Smooth muscle cell (in vitro differentiated cells): ENCODE results near the gene PSMD9. TPM values are rescaled to one million over a fixed set of nuclear protein-coding genes. Genes with fewer than 3 reads are reported as not detected.
A peak's percentile ranks its signal among the peaks of the same experiment; 100 is the strongest.

Experiments
- DNase-seq: peaks from one replicate; lab custom pipeline; 2025; ENCODE audit not compliant: unreplicated experiment; lab: John Stamatoyannopoulos, UW
- H2AFZ ChIP-seq: fragments of 200-600 bp; sonication (generic); 2 replicates; pipeline ENCODE4 v1.6.0; 2016; ENCODE audit warnings: antibody characterized with exemption, low read depth, mild to moderate bottlenecking
- H3F3A ChIP-seq: fragments of 200-600 bp; sonication (generic); 2 replicates; pipeline ENCODE4 v1.6.0; 2017; ENCODE audit warnings: antibody characterized with exemption, low read depth
- H3K27ac ChIP-seq: fragments of 200-600 bp; sonication (generic); 2 replicates; pipeline ENCODE4 v1.5.1; 2016; ENCODE audit warnings: low read depth, mild to moderate bottlenecking
- H3K27me3 ChIP-seq: fragments of 200-600 bp; sonication (generic); 2 replicates; pipeline ENCODE4 v1.6.1; 2016; ENCODE audit warnings: low read depth, mild to moderate bottlenecking
- H3K36me3 ChIP-seq: fragments of 200-600 bp; sonication (generic); 2 replicates; pipeline ENCODE4 v1.5.1; 2016; ENCODE audit warnings: low read depth
- H3K4me1 ChIP-seq: fragments of 200-600 bp; sonication (generic); 2 replicates; pipeline ENCODE4 v1.5.1; 2016; ENCODE audit warnings: low read depth
- H3K4me2 ChIP-seq: fragments of 200-600 bp; sonication (generic); 2 replicates; pipeline ENCODE4 v1.6.0; 2016; ENCODE audit warnings: mild to moderate bottlenecking
- H3K4me3 ChIP-seq: fragments of 200-600 bp; sonication (generic); 2 replicates; pipeline ENCODE4 v1.5.1; 2016; ENCODE audit warnings: mild to moderate bottlenecking
- H3K79me2 ChIP-seq: fragments of 200-600 bp; sonication (generic); 2 replicates; pipeline ENCODE4 v1.6.0; 2016; ENCODE audit warnings: low read depth, mild to moderate bottlenecking
- H3K9ac ChIP-seq: fragments of 200-600 bp; sonication (generic); 2 replicates; pipeline ENCODE4 v1.6.0; 2016; ENCODE audit warnings: low read depth
- H3K9me3 ChIP-seq: fragments of 200-600 bp; sonication (generic); replicated peaks from 2 replicates; pipeline ENCODE4 v1.5.1; 2016; ENCODE audit warnings: low read depth
- H4K20me1 ChIP-seq: fragments of 200-600 bp; sonication (generic); 2 replicates; pipeline ENCODE4 v1.6.0; 2016; ENCODE audit warnings: low read depth
- CTCF ChIP-seq: fragments of 200-600 bp; sonication (generic); IDR thresholded peaks from 2 replicates; pipeline ENCODE4 v1.5.1; 2017; ENCODE audit warnings: borderline replicate concordance, mild to moderate bottlenecking, antibody characterized with exemption; ENCODE audit not compliant: insufficient read depth, poor library complexity, severe bottlenecking
- WGBS: methylation state at CpG from one replicate; pipeline ENCODE4 v1.1.7; 2016; ENCODE audit warnings: low lambda C conversion rate; 5-methylcytosine and 5-hydroxymethylcytosine counted together
- polyA plus RNA-seq: library from polyadenylated mRNA; unstranded; fragments of >200 nt; fragmentation: Nextera tagmentation; extraction: Ambion mirVana; gene quantifications from 2 replicates; pipeline ENCODE4 v1.2.1, GENCODE V29; 2016
- total RNA-seq: library from RNA; depleted of rRNA; stranded (reverse); fragments of >200 nt; gene quantifications from 2 replicates; pipeline ENCODE4 v1.2.3, GENCODE V29; 2014

PSMD9 gene
- total and polyA plus RNA-seq, 2 experiments from 2014 or later, result 33.9 to 87.7 TPM

DNA sequence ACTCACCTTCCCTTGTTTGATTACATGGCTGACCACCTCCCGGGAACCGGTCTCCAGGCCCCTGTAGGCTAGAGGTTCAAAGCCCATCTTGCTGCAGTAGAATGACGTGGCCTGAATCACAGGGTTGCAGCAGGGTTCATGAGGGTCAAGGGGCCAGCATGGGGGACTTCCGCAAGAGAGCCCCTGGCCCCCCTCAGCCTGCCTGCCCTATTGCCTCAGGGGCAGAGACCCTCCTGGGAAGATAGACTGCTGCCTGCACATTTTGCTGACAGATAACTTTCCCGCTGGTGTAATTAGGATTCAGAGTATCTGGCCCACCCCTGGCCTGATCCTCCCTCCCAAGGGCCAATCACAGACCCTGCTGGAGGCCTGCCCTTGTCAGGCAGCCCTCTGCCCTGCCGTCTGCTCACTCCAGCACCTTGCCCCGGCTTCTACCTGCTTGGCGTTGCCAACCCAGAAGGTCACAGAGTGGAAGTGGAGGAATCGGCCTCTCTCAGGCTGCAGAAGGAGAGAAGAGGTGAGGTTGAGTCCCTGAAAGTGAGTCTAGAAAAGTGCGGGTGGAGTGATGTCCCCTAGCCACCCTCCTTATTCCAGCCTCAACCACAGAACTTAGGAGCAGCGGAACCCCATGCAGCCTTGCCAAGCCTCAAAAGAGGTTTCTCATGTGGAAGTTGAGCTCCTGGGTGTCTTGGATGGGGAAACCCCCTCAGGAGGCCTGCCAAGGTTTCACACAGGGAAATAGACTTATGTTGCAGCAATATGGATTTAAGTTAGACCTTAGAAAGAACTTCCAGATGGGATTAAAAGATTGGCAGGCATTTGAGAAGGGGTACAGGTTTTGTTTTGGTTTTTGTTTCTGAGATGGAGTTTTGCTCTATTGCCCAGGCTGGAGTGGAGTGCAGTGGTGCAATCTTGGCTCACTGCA lies 31.0 kb upstream of the PSMD9 start:
- TF ChIP-seq CTCF, result no peak
- Histone ChIP-seq H2AFZ (no peak overlapping the region), H3K4me1 (peaks cover 9% of the 10 kb centered on the region), H4K20me1 (no peaks in the 10 kb centered on the region), H3K79me2 (no peaks in the 10 kb centered on the region), H3K4me2 (no peak overlapping the region), H3K36me3 (no peaks in the 10 kb centered on the region), H3F3A (peaks cover 26% of the 10 kb centered on the region), H3K27me3 (no peaks in the 10 kb centered on the region), H3K9ac (no peak overlapping the region), H3K27ac (no peak overlapping the region), H3K4me3 (no peak overlapping the region), H3K9me3 (no peaks in the 10 kb centered on the region)
- WGBS, result 80% methylated on average over 11 of the region's 11 CpGs
- no peak for DNase-seq

DNA sequence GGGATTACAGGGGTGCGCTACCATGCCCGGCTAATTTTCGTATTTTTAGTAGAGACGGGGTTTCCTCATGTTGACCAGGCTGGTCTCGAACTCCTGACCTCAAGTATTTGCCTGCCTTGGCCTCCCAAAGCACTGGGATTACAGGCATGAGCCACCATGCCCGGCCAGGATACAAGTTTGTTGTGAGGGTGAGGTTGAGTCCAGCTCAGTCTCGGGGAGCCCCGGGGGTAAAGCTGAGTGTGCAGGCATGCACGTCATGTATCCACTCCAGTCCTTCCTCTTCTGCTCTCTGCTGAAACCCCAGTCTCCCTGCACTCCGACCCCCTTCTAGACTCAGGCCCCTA lies 30.3 kb upstream of the PSMD9 start:
- Histone ChIP-seq H3K4me1 (peaks cover 9% of the 10 kb centered on the region), H3K79me2 (no peaks in the 10 kb centered on the region), H3F3A (peaks cover 27% of the 10 kb centered on the region), H3K9ac (no peak overlapping the region), H3K36me3 (no peaks in the 10 kb centered on the region), H4K20me1 (no peaks in the 10 kb centered on the region), H3K9me3 (no peaks in the 10 kb centered on the region), H3K27me3 (no peaks in the 10 kb centered on the region), H3K4me3 (no peak overlapping the region), H3K27ac (peak overlapping the region; percentile 49), H2AFZ (no peak overlapping the region), H3K4me2 (peak overlapping the region; percentile 34)
- WGBS, result 96% methylated on average over 10 of the region's 10 CpGs
- no peak for DNase-seq
- no peak for TF ChIP-seq CTCF

DNA sequence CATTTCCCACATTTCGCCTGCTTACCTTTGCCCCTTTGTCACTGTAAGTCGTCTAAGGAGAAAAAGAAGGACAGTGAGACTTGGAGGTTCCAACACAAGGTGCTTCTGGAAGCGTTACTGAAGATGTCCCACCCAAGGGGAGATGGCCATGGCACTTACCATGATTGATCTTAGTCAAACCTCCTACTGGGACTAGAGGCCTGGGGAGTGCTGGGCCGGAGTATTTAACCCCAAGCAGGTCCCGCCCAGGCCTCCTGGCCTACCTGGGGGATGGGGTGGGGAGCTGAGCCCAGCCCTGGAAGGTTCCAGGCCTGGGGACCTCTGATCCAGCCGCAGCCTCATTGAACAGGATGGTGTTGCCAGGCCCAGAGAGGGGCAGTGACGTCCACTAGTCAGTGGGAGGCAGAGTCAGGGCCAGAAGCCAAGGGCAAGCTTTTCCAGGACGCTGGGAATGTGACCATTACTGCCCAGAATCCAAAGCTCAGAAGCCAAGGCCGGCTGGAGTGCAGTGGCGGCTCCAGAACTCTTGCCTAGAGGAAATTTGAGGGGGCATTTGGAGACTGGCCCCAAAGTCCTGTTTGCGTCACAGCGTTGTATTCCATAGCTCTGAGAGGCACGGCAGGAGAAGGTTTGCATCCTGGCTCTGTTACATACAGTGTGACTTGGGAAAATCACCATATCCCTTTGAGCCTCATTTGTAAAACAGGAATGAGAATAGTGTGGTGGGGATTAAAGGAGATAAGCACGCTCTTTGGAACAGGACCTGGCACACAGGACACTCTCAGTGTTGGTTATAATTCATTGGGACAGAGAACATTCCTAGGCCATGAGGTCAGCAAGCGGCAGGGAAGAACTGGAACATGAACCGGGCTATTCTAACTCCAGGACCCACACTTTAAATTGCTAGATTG lies 29.7 kb upstream of the PSMD9 start, which contains the start of gene HPD:
TSS of gene HPD (minus strand) at position 198 of the 911 bp plus-strand sequence. CDS start at position 162, 36 bp downstream.
- Histone ChIP-seq H3F3A (peaks cover 31% of the 10 kb centered on the region), H3K4me2 (peak within 1 kb of the TSS; percentile 34), H3K4me3 (no peak within 1 kb of the TSS), H3K4me1 (peaks cover 9% of the 10 kb centered on the region), H3K79me2 (no peaks in the 10 kb centered on the region), H3K9ac (no peak within 1 kb of the TSS), H2AFZ (no peak within 1 kb of the TSS), H3K27me3 (no peaks in the 10 kb centered on the region), H3K9me3 (no peaks in the 10 kb centered on the region), H4K20me1 (no peaks in the 10 kb centered on the region), H3K36me3 (no peaks in the 10 kb centered on the region), H3K27ac (peak within 1 kb of the TSS; percentile 49)
- 43% methylated on average over 16 of the region's 16 CpGs for WGBS
- no peak for TF ChIP-seq CTCF
- no peak for DNase-seq
